Suprapubic skin (tissue), 4 donors: ENCODE results near the gene C1R.

Experiments
- CTCF ChIP-seq, 2 donors: fragments of 200-600 bp in 1 of 2; fragments of 450-650 bp in 1 of 2; sonication (generic) in 1 of 2; IDR thresholded peaks; one replicate each; pipeline ENCODE4 v1.5.1; 2016 to 2019; ENCODE audit warnings: antibody characterized with exemption in 2 of 2, mild to moderate bottlenecking in 1 of 2, moderate library complexity in 1 of 2
- EP300 ChIP-seq: sonication (generic); formaldehyde crosslinking; IDR thresholded peaks from one replicate; pipeline ENCODE4 v1.6.1; 2017; ENCODE audit warnings: antibody characterized with exemption
- POLR2AphosphoS5 ChIP-seq, 3 donors: sonication (generic); formaldehyde crosslinking; IDR thresholded peaks; one replicate each; pipeline ENCODE4 v1.6.1; 2017; ENCODE audit warnings: antibody characterized with exemption in 3 of 3

DNA sequence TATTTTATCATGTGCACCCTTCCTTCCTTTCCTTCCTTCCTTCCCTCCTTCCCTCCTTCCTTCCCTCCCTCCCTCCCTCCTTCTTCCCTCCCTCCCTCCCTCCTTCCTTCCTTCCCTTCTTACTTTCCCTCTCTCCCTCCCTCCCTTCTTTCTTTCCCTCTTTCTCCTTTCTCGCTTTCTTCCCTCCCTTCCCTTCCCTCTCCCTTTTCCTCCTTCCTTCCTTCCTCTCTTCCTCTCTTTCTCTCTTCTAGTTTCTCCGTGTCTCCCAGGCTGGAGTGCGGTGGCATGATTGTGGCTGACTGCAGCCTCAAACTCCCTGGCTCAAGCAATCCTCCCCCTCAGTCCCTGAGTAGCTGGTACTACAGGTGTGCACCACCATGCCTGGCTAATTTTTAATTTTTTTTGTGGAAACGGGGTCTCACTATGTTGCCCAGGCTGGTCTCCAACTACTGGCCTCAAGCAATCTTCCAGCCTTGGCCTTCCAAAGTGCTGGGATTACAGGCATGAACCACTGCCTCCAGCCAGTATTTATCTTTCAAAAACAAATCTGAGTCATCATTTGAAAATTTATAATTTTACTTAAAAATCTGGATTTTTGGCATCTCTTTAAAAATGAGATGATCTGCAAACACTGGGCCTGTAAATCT lies 8.9 kb upstream of the C1R start:
- TF ChIP-seq CTCF (IDR thresholded peaks at IDR 0.05) (no peak), POLR2AphosphoS5 (IDR thresholded peaks at IDR 0.05) (no peak), EP300 (no peak)
